ENCODE results near the gene VCL.
"Not testable (repeated sequence)": the region's sequence is repeated elsewhere in the genome, so short reads cannot be mapped to it uniquely, and the experiment has no call there.

Gene VCL

GRCh38 chr10:74138596-74138995 is 140.7 kb downstream of the VCL start:
- in situ Hi-C loops (cut with HindIII; ENCODE audit: low sequenced_read_pairs): not testable (repeated sequence)

GRCh38 chr10:74139981-74140380 is 142.1 kb downstream of the VCL start:
- in situ Hi-C loops (cut with HindIII; ENCODE audit: low sequenced_read_pairs): no loop called here

- in situ Hi-C loops (cut with HindIII; ENCODE audit: low sequenced_read_pairs): no loop called here
These were observed 142.6 kb downstream of the VCL start for GRCh38 chr10:74140553-74140952.

- in situ Hi-C loops (cut with HindIII; ENCODE audit: low sequenced_read_pairs): no loop called here
These were observed 147.2 kb downstream of the VCL start for GRCh38 chr10:74145133-74145532.

GRCh38 chr10:74146980-74147379 is 149.1 kb downstream of the VCL start:
- in situ Hi-C loops (cut with HindIII; ENCODE audit: low sequenced_read_pairs): not testable (repeated sequence)

- in situ Hi-C loops (cut with HindIII; ENCODE audit: low sequenced_read_pairs): no loop called here
These were observed 152.5 kb downstream of the VCL start, which contains the start of gene AP3M1 for GRCh38 chr10:74150204-74150989. AP3M1 (minus strand) TSS chr10:74150828; CDS start chr10:74138379, 12,449 bp downstream.

- in situ Hi-C loops (cut with HindIII; ENCODE audit: low sequenced_read_pairs): no loop called here
These were observed 153.3 kb downstream of the VCL start, which contains the start of gene ADK for GRCh38 chr10:74150990-74151878. ADK (plus strand) TSS chr10:74151221; CDS start chr10:74151279, 58 bp downstream.

GRCh38 chr10:74151879-74152722 is 154.2 kb downstream of the VCL start:
- in situ Hi-C loops (cut with HindIII; ENCODE audit: low sequenced_read_pairs): no loop called here

GRCh38 chr10:74153123-74153522 is 155.2 kb downstream of the VCL start:
- in situ Hi-C loops (cut with HindIII; ENCODE audit: low sequenced_read_pairs): no loop called here

GRCh38 chr10:74153676-74154075 is 155.8 kb downstream of the VCL start:
- in situ Hi-C loops (cut with HindIII; ENCODE audit: low sequenced_read_pairs): no loop called here

- in situ Hi-C loops (cut with HindIII; ENCODE audit: low sequenced_read_pairs): no loop called here
These were observed 159.0 kb downstream of the VCL start for GRCh38 chr10:74156919-74157289.

- in situ Hi-C loops (cut with HindIII; ENCODE audit: low sequenced_read_pairs): no loop called here
These were observed 162.1 kb downstream of the VCL start for GRCh38 chr10:74160013-74160412.

- in situ Hi-C loops (cut with HindIII; ENCODE audit: low sequenced_read_pairs): no loop called here
These were observed 165.6 kb downstream of the VCL start for GRCh38 chr10:74163319-74164068.

- in situ Hi-C loops (cut with HindIII; ENCODE audit: low sequenced_read_pairs): loop anchor here (5.0 kb wide), 1 partner anchor 37 kb away; no protein-coding TSS in a partner anchor
These were observed 167.0 kb downstream of the VCL start for GRCh38 chr10:74164716-74165529.

- in situ Hi-C loops (cut with HindIII; ENCODE audit: low sequenced_read_pairs): loop anchor here (5.0 kb wide), 1 partner anchor 37 kb away; no protein-coding TSS in a partner anchor
These were observed 167.6 kb downstream of the VCL start for GRCh38 chr10:74165530-74165901.

GRCh38 chr10:74167443-74167842 is 169.5 kb downstream of the VCL start:
- in situ Hi-C loops (cut with HindIII; ENCODE audit: low sequenced_read_pairs): loop anchor here (5.0 kb wide), 1 partner anchor 35 kb away; no protein-coding TSS in a partner anchor

Data from endothelial cell of hepatic sinusoid (primary cell).